SK-N-MC (cell line): ENCODE data around the gene LCE1C.

Experiments
- DNase-seq: peaks from one replicate; pipeline ENCODE4 v3.0.0-alpha.2; 2011; ENCODE audit warnings: low read depth, low spot score
- H3K27ac ChIP-seq: fragments of 200-600 bp; sonication (generic); 2 replicates; pipeline ENCODE4 v1.5.1; 2016; ENCODE audit warnings: mixed run types
- H3K36me3 ChIP-seq: fragments of 200-600 bp; sonication (generic); 2 replicates; pipeline ENCODE4 v1.6.1; 2017; ENCODE audit warnings: antibody characterized with exemption, low read length, mixed read lengths; ENCODE audit not compliant: insufficient read depth
- H3K4me3 ChIP-seq: fragments of 200-600 bp; sonication (generic); 2 replicates; pipeline ENCODE4 v1.5.1; 2016
- H3K9ac ChIP-seq: fragments of 200-600 bp; sonication (generic); 2 replicates; pipeline ENCODE4 v1.8.0; 2017; ENCODE audit warnings: mixed run types, mixed read lengths; ENCODE audit not compliant: insufficient read length
- H3K9me3 ChIP-seq: fragments of 200-600 bp; sonication (generic); 2 replicates; pipeline ENCODE4 v1.6.1; 2017; ENCODE audit warnings: low read depth, mild to moderate bottlenecking, antibody characterized with exemption, low read length, moderate library complexity, mixed read lengths
- EZH2 ChIP-seq: fragments of 200-600 bp; sonication (generic); IDR thresholded peaks from one replicate; pipeline ENCODE4 v1.6.1; 2017; ENCODE audit warnings: antibody characterized with exemption
- FOXP2 ChIP-seq: optimal IDR thresholded peaks from 2 replicates; pipeline ENCODE3; 2011; ENCODE audit warnings: mild to moderate bottlenecking, moderate library complexity; ENCODE audit not compliant: insufficient read depth; ENCODE audit errors: extremely low read length, control extremely low read depth
- POLR2AphosphoS5 ChIP-seq: IDR thresholded peaks from 2 replicates; pipeline ENCODE4 v1.6.1; 2012; ENCODE audit warnings: mild to moderate bottlenecking, low read depth, low read length, borderline replicate concordance

LCE1C gene

DNA sequence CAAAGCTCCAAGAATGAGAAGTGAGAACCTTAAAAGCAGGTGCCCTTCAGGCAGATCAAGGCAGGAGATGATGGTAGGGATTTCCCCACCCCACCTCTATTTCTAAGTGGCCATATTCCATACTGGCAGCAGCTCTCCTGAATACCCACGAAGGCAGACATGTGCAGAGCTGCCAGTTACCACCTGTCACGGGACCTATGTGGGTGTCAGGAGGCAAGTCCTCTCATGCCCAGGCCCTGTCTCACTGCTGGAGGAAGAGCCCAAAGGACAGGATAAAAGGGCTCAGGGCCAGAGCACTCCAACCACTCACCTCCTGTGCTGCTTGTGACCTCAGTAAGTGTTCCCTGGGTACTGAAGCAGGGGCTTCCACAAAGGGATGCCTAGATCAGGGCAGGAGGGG, 4.6 kb upstream of the LCE1C start:
- no peak for DNase-seq
- TF ChIP-seq POLR2AphosphoS5 = no peak
- no peak for TF ChIP-seq EZH2
- TF ChIP-seq FOXP2 = no peak
- Histone ChIP-seq H3K4me3 (no peak overlapping the region), H3K9ac (no peak overlapping the region), H3K27ac (no peak overlapping the region), H3K9me3 (no peaks in the 10 kb centered on the region), H3K36me3 (no peaks in the 10 kb centered on the region)

DNA sequence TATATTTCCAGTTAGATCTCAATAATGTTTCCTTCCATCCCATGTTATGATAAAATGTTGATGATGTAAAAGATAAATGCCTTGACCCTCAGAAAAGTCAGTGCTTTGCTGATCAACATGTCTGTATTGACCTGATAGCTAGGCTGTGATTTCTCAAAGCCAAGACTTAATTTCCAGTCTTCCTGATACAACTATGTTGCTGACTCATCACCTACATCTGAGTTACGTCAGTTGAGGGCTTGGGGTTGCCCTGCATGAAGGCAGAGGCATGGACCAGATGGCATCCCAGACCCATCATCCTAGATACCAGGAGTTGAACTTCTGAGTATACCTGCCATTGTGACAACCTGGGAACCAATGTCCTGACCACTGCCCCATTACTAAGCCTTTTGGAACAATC, 5.1 kb downstream of the LCE1C start:
- Histone ChIP-seq H3K27ac (no peak overlapping the region), H3K9me3 (no peaks in the 10 kb centered on the region), H3K9ac (no peak overlapping the region), H3K36me3 (no peaks in the 10 kb centered on the region), H3K4me3 (no peak overlapping the region)
- no peak for TF ChIP-seq POLR2AphosphoS5
- TF ChIP-seq EZH2 = no peak
- TF ChIP-seq FOXP2 = no peak
- DNase-seq = no peak

- no peak within 1 kb of the TSS for H3K9ac ChIP-seq
- no peaks in the 10 kb centered on the region for H3K9me3 ChIP-seq
- TF ChIP-seq POLR2AphosphoS5 = no peak
- TF ChIP-seq FOXP2 = no peak
- TF ChIP-seq EZH2 = no peak
- no peaks in the 10 kb centered on the region for H3K36me3 ChIP-seq
- DNase-seq = no peak
- no peak within 1 kb of the TSS for H3K4me3 ChIP-seq
- no peak within 1 kb of the TSS for H3K27ac ChIP-seq
These were observed 10.0 kb downstream of the LCE1C start, which contains the start of gene LCE1D for GRCh38 chr1:152796421-152796820. Gene LCE1D (plus strand): TSS chr1:152796721. CDS start chr1:152797795, 1,074 bp downstream.

GRCh38 chr1:152795686-152796085, 10.8 kb downstream of the LCE1C start:
- no peak for DNase-seq
- H3K27ac ChIP-seq = no peak overlapping the region
- TF ChIP-seq EZH2 (no peak), POLR2AphosphoS5 (no peak), FOXP2 (no peak)

GRCh38 chr1:152786077-152786476, 20.4 kb downstream of the LCE1C start, which contains the start of gene LCE1E:
Gene LCE1E (plus strand): TSS chr1:152786257. CDS start chr1:152787300, 1,043 bp downstream.
- H3K9me3 ChIP-seq = no peaks in the 10 kb centered on the region
- no peak within 1 kb of the TSS for H3K27ac ChIP-seq
- TF ChIP-seq EZH2 (no peak), POLR2AphosphoS5 (no peak), FOXP2 (no peak)
- no peaks in the 10 kb centered on the region for H3K36me3 ChIP-seq
- DNase-seq = no peak
- no peak within 1 kb of the TSS for H3K9ac ChIP-seq
- H3K4me3 ChIP-seq = no peak within 1 kb of the TSS

More at GRCh38 chr1:152795686-152796085, 10.8 kb downstream of the LCE1C start:
- Histone ChIP-seq H3K9me3 (no peaks in the 10 kb centered on the region), H3K36me3 (no peaks in the 10 kb centered on the region), H3K9ac (no peak overlapping the region), H3K4me3 (no peak overlapping the region)

- no peak for DNase-seq
- Histone ChIP-seq H3K9ac (no peak overlapping the region), H3K9me3 (no peaks in the 10 kb centered on the region), H3K27ac (no peak overlapping the region), H3K4me3 (no peak overlapping the region), H3K36me3 (no peaks in the 10 kb centered on the region)
- TF ChIP-seq EZH2 = no peak
- no peak for TF ChIP-seq FOXP2
- no peak for TF ChIP-seq POLR2AphosphoS5
These were observed 23.4 kb downstream of the LCE1C start for GRCh38 chr1:152783095-152783494.

DNA sequence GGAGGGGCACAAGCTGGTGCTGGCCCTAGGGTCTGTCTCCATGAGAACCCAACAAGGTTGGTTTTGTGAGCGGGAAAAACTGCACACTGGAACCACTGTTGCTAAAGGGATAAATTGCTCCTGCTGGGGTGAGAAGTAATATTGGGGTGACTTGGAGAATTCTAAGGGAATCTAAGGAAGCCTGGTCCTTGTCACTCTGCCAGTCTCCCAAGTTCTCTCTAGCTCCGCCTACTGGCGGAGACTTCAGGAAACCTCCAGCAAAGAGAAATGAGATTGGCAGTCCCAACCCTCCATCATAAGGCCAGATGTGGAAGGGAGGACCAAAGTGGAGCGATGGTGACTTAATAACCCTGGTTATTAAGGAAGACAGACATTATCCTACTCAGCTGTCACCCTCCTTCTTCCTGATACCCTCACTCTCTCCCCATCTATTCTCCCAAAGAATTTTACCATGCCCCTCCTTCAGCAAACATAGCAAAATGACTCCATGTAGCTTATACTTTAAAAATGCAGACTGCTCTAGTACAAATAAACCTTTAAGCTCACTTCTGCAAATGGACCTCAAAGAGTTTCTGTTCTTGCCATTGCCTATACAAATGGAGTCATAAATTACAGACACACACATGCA, 28.8 kb downstream of the LCE1C start:
- Histone ChIP-seq H3K4me3 (no peak overlapping the region), H3K9ac (no peak overlapping the region), H3K27ac (no peak overlapping the region), H3K36me3 (no peaks in the 10 kb centered on the region), H3K9me3 (no peaks in the 10 kb centered on the region)
- TF ChIP-seq POLR2AphosphoS5 = no peak
- no peak for TF ChIP-seq FOXP2
- no peak for TF ChIP-seq EZH2
- no peak for DNase-seq

DNA sequence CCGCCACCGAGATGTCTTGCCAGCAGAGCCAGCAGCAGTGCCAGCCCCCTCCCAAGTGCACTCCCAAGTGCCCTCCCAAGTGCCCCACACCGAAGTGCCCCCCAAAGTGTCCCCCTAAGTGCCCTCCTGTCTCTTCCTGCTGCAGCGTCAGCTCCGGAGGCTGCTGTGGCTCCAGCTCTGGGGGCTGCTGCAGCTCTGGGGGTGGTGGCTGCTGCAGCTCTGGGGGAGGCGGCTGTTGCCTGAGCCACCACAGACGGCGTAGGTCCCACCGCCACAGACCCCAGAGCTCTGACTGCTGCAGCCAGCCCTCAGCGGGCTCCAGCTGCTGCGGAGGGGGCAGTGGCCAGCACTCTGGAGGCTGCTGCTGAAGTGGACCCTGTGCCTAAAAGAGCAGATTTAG, 30.1 kb downstream of the LCE1C start:
- no peak overlapping the region for H3K4me3 ChIP-seq
- no peak for TF ChIP-seq EZH2
- no peak for TF ChIP-seq POLR2AphosphoS5
- no peak for TF ChIP-seq FOXP2
- no peak overlapping the region for H3K27ac ChIP-seq
- no peaks in the 10 kb centered on the region for H3K36me3 ChIP-seq
- no peak overlapping the region for H3K9ac ChIP-seq
- H3K9me3 ChIP-seq = no peaks in the 10 kb centered on the region
- DNase-seq = no peak

- no peak within 1 kb of the TSS for H3K4me3 ChIP-seq
- H3K27ac ChIP-seq = no peak within 1 kb of the TSS
- H3K36me3 ChIP-seq = no peaks in the 10 kb centered on the region
- no peak for TF ChIP-seq POLR2AphosphoS5
- TF ChIP-seq FOXP2 = no peak
- no peak for TF ChIP-seq EZH2
- no peak for DNase-seq
- no peak within 1 kb of the TSS for H3K9ac ChIP-seq
- H3K9me3 ChIP-seq = no peaks in the 10 kb centered on the region
These were observed 31.6 kb downstream of the LCE1C start, which contains the start of gene LCE1F for GRCh38 chr1:152774875-152775274. Gene LCE1F (plus strand): TSS chr1:152775140. CDS start chr1:152776372, 1,232 bp downstream.
